HCT116 (cell line): ENCODE results near the gene FMNL1. TPM values are rescaled to one million over a fixed set of nuclear protein-coding genes. Genes with fewer than 3 reads are reported as not detected.

ENCODE experiments used
- ATAC-seq: fragments of 200-7000 bp; cut with Tn5 transposase; 2 replicates; pipeline ENCODE4 v1.9.1; 2020; ENCODE audit warnings: mild to moderate bottlenecking, moderate library complexity
- BruUV-seq: library from RNA; stranded (reverse); fragments of 400-500 nt; replicated peaks from 2 replicates; lab custom pipeline; 2021; lab: Mats Ljungman, UMichigan
- CTCF ChIA-PET: fragments of 300-600 bp; sonication (Branson Sonifier 250); formaldehyde crosslinking; loops from one replicate; lab custom pipeline; 2021; ENCODE audit warnings: antibody characterized with exemption; lab: Charles Lee
- POLR2A ChIA-PET: fragments of 300-600, 350-600 bp; sonication (Branson Sonifier 250); formaldehyde crosslinking; loops from one replicate; lab custom pipeline; 2021; ENCODE audit warnings: antibody characterized with exemption; lab: Charles Lee
- RAD21 ChIA-PET, 2 experiments: fragments of 300-600 bp; sonication (Branson Sonifier 250); formaldehyde crosslinking; loops; one replicate each; lab custom pipeline; 2023; ENCODE audit warnings: low total read pairs in 2 of 2; ENCODE audit not compliant: uncharacterized antibody in 2 of 2, unreplicated experiment in 2 of 2, low non-redundant PET in 1 of 2; lab: Charles Lee
- DNase-seq: peaks from one replicate; pipeline ENCODE4 v3.0.0-alpha.2; 2010; ENCODE audit warnings: low read depth, low spot score
- H2AFZ ChIP-seq: fragments of 200-600 bp; shearing (Covaris generic), sonication (generic); 2 replicates; pipeline ENCODE4 v1.6.1; 2017; ENCODE audit warnings: low read depth, mixed run types, mixed read lengths, antibody characterized with exemption, low read length; ENCODE audit not compliant: poor library complexity, severe bottlenecking
- H3K27ac ChIP-seq: 2 replicates; pipeline ENCODE4 v1.5.1; 2012; ENCODE audit warnings: low read depth, low read length
- H3K27me3 ChIP-seq: fragments of 200-600 bp; sonication (generic); 2 replicates; pipeline ENCODE4 v1.6.1; 2016; ENCODE audit warnings: mixed run types, low read length, mixed read lengths; ENCODE audit not compliant: insufficient read depth
- H3K36me3 ChIP-seq, 2 experiments: fragments of 200-500 bp in 1 of 2; fragments of 200-600 bp in 1 of 2; sonication (Bioruptor generic) in 1 of 2; sonication (generic) in 1 of 2; 2 replicates each; pipeline versions ENCODE4 v1.5.1 to v1.6.1; 2014 to 2016; ENCODE audit warnings: low read length in 2 of 2, inconsistent platforms in 1 of 2, mixed read lengths in 1 of 2, mixed run types in 1 of 2; ENCODE audit not compliant: insufficient read depth in 2 of 2, control insufficient read depth in 1 of 2
- H3K4me1 ChIP-seq, 2 experiments: fragments of 200-600 bp in 1 of 2; sonication (generic) in 1 of 2; 2 replicates each; pipeline versions ENCODE4 v1.5.1 to v1.6.1; 2012 to 2017; ENCODE audit warnings: low read length in 2 of 2, inconsistent platforms in 1 of 2, mild to moderate bottlenecking in 1 of 2, mixed read lengths in 1 of 2, mixed run types in 1 of 2, moderate library complexity in 1 of 2; ENCODE audit not compliant: insufficient read depth in 2 of 2, control insufficient read depth in 1 of 2
- H3K4me2 ChIP-seq: fragments of 200-600 bp; sonication (generic); 2 replicates; pipeline ENCODE4 v1.6.1; 2017; ENCODE audit warnings: mixed run types, low read length, mixed read lengths
- H3K4me3 ChIP-seq, 2 experiments: fragments of 200-600 bp in 1 of 2; sonication (generic) in 1 of 2; replicated peaks in 1 of 2; 2 replicates each; pipeline ENCODE4 v1.5.1; 2011 to 2016; ENCODE audit warnings: low read length in 2 of 2, control low read depth in 1 of 2, low read depth in 1 of 2, mild to moderate bottlenecking in 1 of 2, mixed read lengths in 1 of 2, mixed run types in 1 of 2
- H3K79me2 ChIP-seq: fragments of 200-600 bp; sonication (generic); 2 replicates; pipeline ENCODE4 v1.6.1; 2017; ENCODE audit warnings: mild to moderate bottlenecking, mixed run types, low read length, moderate library complexity, mixed read lengths; ENCODE audit not compliant: insufficient read depth
- H3K9ac ChIP-seq: fragments of 200-600 bp; sonication (generic); 2 replicates; pipeline ENCODE4 v1.6.1; 2016; ENCODE audit warnings: low read length, mixed read lengths
- H3K9me2 ChIP-seq: fragments of 200-600 bp; sonication (generic), shearing (Covaris generic); 2 replicates; pipeline ENCODE4 v1.6.1; 2017; ENCODE audit warnings: mixed run types, mild to moderate bottlenecking, moderate library complexity; ENCODE audit not compliant: insufficient read depth
- H3K9me3 ChIP-seq, 2 experiments: fragments of 200-500 bp in 1 of 2; fragments of 200-600 bp in 1 of 2; sonication (Bioruptor generic) in 1 of 2; sonication (generic) in 1 of 2; 2 replicates each; pipeline ENCODE4 v1.6.1; 2014 to 2017; ENCODE audit warnings: low read length in 2 of 2, mixed read lengths in 2 of 2, inconsistent platforms in 1 of 2, low read depth in 1 of 2, mild to moderate bottlenecking in 1 of 2, mixed run types in 1 of 2, moderate library complexity in 1 of 2; ENCODE audit not compliant: control insufficient read depth in 1 of 2, insufficient read depth in 1 of 2
- H4K20me1 ChIP-seq: fragments of 200-600 bp; sonication (generic), shearing (Covaris generic); 2 replicates; pipeline ENCODE4 v1.6.1; 2017; ENCODE audit warnings: mixed run types, mild to moderate bottlenecking, moderate library complexity; ENCODE audit not compliant: insufficient read depth
- CBX3 ChIP-seq: IDR thresholded peaks from 2 replicates; pipeline ENCODE4 v1.6.1; 2012; ENCODE audit warnings: low read depth
- CEBPB ChIP-seq: IDR thresholded peaks from 2 replicates; pipeline ENCODE4 v1.6.1; 2012; ENCODE audit warnings: low read depth
- ELF1 ChIP-seq: IDR thresholded peaks from 2 replicates; pipeline ENCODE4 v1.6.1; 2012; ENCODE audit warnings: low read depth, borderline replicate concordance
- EZH2 ChIP-seq: fragments of 200-600 bp; sonication (generic); IDR thresholded peaks from 2 replicates; pipeline ENCODE4 v1.6.1; 2017; ENCODE audit warnings: antibody characterized with exemption, mixed run types
- EZH2phosphoT487 ChIP-seq: fragments of 200-600 bp; IDR thresholded peaks from 2 replicates; pipeline ENCODE4 v1.6.1; 2018; ENCODE audit warnings: antibody characterized with exemption, borderline replicate concordance
- FOSL1 ChIP-seq: IDR thresholded peaks from 2 replicates; pipeline ENCODE4 v1.6.1; 2012; ENCODE audit warnings: low read depth
- JUND ChIP-seq: IDR thresholded peaks from 2 replicates; pipeline ENCODE4 v1.6.1; 2012
- POLR2A ChIP-seq: IDR thresholded peaks from 2 replicates; pipeline ENCODE4 v1.7.0; 2011; ENCODE audit warnings: borderline replicate concordance; ENCODE audit not compliant: insufficient read depth, insufficient read length; ENCODE audit errors: extremely low read depth
- POLR2AphosphoS5 ChIP-seq: IDR thresholded peaks from 2 replicates; pipeline ENCODE4 v1.6.1; 2011; ENCODE audit warnings: mild to moderate bottlenecking, low read depth, low read length, moderate library complexity
- RAD21 ChIP-seq: IDR thresholded peaks from 2 replicates; pipeline ENCODE4 v1.6.1; 2012; ENCODE audit warnings: low read depth, mild to moderate bottlenecking
- SIN3A ChIP-seq: IDR thresholded peaks from 2 replicates; pipeline ENCODE4 v1.6.1; 2012; ENCODE audit warnings: low read depth
- TCF7L2 ChIP-seq: IDR thresholded peaks from 2 replicates; pipeline ENCODE4 v1.7.0; 2011; ENCODE audit warnings: borderline replicate concordance, inconsistent platforms; ENCODE audit not compliant: insufficient read depth, insufficient read length; ENCODE audit errors: extremely low read depth
- ZFX ChIP-seq: fragments of 450-650 bp; IDR thresholded peaks from 2 replicates; pipeline ENCODE4 v1.6.1; 2017
- ZNF274 ChIP-seq: fragments of 200-500 bp; sonication (Bioruptor generic); IDR thresholded peaks from 2 replicates; pipeline ENCODE4 v1.6.1; 2014; ENCODE audit warnings: mild to moderate bottlenecking, low read depth, low read length, inconsistent platforms
- intact Hi-C: fragments of 100-400 bp; cut with micrococcal nuclease; formaldehyde crosslinking; loops from 2 replicates; pipeline ENCODE4 v1.10.0; 2022
- total RNA-seq: library from RNA; stranded (reverse); gene quantifications from one replicate; pipeline ENCODE4 v1.2.1, GENCODE V29; 2021; ENCODE audit not compliant: unreplicated experiment
- TF ChIP-seq, protein P1 (sequence below): IDR thresholded peaks from 2 replicates; pipeline ENCODE4 v1.6.1; 2012
- TF ChIP-seq, protein P2 (sequence below): IDR thresholded peaks from 2 replicates; pipeline ENCODE4 v1.6.1; 2011; ENCODE audit warnings: mild to moderate bottlenecking, low read length, moderate library complexity; ENCODE audit not compliant: insufficient replicate concordance; ENCODE audit errors: extremely low read depth
- TF ChIP-seq, protein P3 (sequence below): IDR thresholded peaks from 2 replicates; pipeline ENCODE4 v1.6.1; 2012
- TF ChIP-seq, protein P4 (sequence below): IDR thresholded peaks from 2 replicates; pipeline ENCODE4 v1.6.1; 2012; ENCODE audit warnings: low read depth

Gene FMNL1
- total RNA-seq, 1 experiment from 2014 or later = 8.2 TPM

DNA sequence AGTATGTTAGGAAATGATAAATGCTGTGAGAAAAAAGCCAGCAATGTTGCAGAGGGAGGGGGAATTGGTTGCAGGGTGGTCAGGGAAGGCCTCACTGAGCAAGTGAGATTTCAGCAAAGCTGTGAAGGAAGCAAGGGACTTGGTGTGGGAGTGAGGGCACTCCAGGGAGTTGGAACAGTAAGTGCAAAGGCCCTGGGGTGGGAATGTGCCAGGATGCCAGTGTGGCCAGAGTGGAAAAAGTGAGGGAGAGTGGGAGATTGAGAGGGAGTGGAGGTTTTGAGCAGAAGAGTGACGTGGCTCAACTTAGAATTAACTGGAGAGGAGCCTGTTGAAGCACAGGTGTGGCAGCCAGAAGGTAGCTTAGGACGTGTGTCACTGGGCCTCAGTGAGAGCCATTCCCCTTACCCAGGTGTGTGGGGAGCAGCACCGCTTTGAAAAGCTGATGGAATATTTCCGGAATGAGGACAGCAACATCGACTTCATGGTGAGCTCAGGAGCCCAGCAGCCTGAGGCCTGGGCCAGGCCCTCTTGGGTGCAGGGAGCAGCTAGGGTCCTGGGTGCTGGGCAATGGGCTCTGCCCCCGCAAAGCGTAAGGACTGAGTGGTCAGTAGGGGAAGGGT lies 16.6 kb downstream of the FMNL1 start:
- ChIA-PET POLR2A (no interaction called here), RAD21 (no interaction called here), CTCF (interaction anchor here (1.1 kb wide), 1 partner anchor 9 kb away, joined by 3 read pairs; no protein-coding TSS in a partner anchor)
- no peak for DNase-seq
- H3K4me3 ChIP-seq = no peak overlapping the region
- no peaks in the 10 kb centered on the region for H4K20me1 ChIP-seq
- H3K27ac ChIP-seq = no peak overlapping the region
- H3K9ac ChIP-seq = no peak overlapping the region
- BruUV-seq = no TSS peak
- H3K9me3 ChIP-seq = no peaks in the 10 kb centered on the region
- H3K4me1 ChIP-seq = peaks cover 0 to 3% of the 10 kb centered on the region in 2 experiments; a peak in 1 of 4 replicates
- H2AFZ ChIP-seq = no peak overlapping the region
- H3K4me2 ChIP-seq = no peak overlapping the region
- no peaks in the 10 kb centered on the region for H3K9me2 ChIP-seq
- no peaks in the 10 kb centered on the region for H3K36me3 ChIP-seq
- intact Hi-C loops = no loop called here
- ATAC-seq = no peak
- no peaks in the 10 kb centered on the region for H3K27me3 ChIP-seq
- H3K79me2 ChIP-seq = no peaks in the 10 kb centered on the region
- TF ChIP-seq POLR2A = no peak
- TF ChIP-seq CEBPB = no peak
- TF ChIP-seq ZFX = no peak
- TF ChIP-seq RAD21 = no peak
- TF ChIP-seq ZNF274 = no peak
- TF ChIP-seq TCF7L2 = no peak
- no peak for TF ChIP-seq EZH2phosphoT487
- TF ChIP-seq FOSL1 = no peak
- TF ChIP-seq, protein P1, sequence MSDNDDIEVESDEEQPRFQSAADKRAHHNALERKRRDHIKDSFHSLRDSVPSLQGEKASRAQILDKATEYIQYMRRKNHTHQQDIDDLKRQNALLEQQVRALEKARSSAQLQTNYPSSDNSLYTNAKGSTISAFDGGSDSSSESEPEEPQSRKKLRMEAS = no peak
- TF ChIP-seq ELF1 = no peak
- no peak for TF ChIP-seq SIN3A
- no peak for TF ChIP-seq CBX3
- TF ChIP-seq, protein P2, sequence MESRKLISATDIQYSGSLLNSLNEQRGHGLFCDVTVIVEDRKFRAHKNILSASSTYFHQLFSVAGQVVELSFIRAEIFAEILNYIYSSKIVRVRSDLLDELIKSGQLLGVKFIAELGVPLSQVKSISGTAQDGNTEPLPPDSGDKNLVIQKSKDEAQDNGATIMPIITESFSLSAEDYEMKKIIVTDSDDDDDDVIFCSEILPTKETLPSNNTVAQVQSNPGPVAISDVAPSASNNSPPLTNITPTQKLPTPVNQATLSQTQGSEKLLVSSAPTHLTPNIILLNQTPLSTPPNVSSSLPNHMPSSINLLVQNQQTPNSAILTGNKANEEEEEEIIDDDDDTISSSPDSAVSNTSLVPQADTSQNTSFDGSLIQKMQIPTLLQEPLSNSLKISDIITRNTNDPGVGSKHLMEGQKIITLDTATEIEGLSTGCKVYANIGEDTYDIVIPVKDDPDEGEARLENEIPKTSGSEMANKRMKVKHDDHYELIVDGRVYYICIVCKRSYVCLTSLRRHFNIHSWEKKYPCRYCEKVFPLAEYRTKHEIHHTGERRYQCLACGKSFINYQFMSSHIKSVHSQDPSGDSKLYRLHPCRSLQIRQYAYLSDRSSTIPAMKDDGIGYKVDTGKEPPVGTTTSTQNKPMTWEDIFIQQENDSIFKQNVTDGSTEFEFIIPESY = no peak
- TF ChIP-seq, protein P3, sequence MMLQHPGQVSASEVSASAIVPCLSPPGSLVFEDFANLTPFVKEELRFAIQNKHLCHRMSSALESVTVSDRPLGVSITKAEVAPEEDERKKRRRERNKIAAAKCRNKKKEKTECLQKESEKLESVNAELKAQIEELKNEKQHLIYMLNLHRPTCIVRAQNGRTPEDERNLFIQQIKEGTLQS = no peak
- no peak for TF ChIP-seq EZH2
- TF ChIP-seq POLR2AphosphoS5 = no peak
- TF ChIP-seq JUND = no peak
- TF ChIP-seq, protein P4, sequence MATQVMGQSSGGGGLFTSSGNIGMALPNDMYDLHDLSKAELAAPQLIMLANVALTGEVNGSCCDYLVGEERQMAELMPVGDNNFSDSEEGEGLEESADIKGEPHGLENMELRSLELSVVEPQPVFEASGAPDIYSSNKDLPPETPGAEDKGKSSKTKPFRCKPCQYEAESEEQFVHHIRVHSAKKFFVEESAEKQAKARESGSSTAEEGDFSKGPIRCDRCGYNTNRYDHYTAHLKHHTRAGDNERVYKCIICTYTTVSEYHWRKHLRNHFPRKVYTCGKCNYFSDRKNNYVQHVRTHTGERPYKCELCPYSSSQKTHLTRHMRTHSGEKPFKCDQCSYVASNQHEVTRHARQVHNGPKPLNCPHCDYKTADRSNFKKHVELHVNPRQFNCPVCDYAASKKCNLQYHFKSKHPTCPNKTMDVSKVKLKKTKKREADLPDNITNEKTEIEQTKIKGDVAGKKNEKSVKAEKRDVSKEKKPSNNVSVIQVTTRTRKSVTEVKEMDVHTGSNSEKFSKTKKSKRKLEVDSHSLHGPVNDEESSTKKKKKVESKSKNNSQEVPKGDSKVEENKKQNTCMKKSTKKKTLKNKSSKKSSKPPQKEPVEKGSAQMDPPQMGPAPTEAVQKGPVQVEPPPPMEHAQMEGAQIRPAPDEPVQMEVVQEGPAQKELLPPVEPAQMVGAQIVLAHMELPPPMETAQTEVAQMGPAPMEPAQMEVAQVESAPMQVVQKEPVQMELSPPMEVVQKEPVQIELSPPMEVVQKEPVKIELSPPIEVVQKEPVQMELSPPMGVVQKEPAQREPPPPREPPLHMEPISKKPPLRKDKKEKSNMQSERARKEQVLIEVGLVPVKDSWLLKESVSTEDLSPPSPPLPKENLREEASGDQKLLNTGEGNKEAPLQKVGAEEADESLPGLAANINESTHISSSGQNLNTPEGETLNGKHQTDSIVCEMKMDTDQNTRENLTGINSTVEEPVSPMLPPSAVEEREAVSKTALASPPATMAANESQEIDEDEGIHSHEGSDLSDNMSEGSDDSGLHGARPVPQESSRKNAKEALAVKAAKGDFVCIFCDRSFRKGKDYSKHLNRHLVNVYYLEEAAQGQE = no peak
